Embryonic facial prominence (tissue), 1 donor: Measurements from ENCODE around the gene MCM10.
"Not testable (repeated sequence)": the region's sequence is repeated elsewhere in the genome, so short reads cannot be mapped to it uniquely, and the experiment has no call there.

ENCODE experiments used
- DNase-seq: peaks from one replicate; pipeline ENCODE4 v3.0.0-alpha.2; 2016; ENCODE audit errors: extremely low spot score

Gene MCM10

GRCh38 chr10:13221572-13221971 is 60.2 kb downstream of the MCM10 start:
- no peak for DNase-seq

DNA sequence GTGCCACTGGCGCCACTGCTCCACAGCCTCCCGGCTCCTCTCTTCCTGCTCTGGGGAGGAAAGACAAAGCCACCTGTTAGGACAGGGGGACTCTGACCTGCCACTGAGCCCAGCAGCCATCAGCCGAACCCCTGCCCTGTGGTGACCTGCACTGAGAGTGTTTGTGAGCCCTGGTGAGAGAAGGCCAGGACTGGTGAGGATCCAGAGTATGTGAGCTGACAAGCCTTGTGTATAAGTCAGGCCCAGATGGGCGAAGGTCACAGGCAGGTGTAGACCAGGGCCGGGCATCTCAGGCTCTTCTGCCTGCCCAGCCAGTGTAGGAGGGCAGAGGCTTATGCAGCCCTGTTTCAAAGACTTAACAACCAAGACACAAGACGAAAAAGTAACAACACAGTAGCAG is 60.8 kb downstream of the MCM10 start:
- no peak for DNase-seq

DNA sequence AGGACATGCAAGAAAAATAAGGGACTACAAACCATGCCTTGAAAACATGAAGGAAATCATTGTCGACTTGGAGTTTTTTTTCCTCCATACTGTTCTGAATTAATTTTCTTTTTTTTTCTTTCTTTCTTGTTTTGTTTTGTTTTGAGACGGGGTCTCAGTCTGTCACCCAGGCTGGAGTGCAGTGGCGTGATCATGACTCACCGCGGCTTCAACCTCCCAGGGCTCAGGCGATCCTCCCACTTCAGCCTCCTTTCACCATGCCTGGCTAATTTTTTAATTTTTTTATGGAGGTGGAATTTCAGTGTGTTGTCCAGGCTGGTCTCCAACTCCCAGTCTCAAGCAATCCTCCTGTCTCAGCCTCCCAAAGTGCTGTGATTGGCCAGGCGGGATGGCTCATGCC is 61.2 kb downstream of the MCM10 start:
- DNase-seq: no peak

GRCh38 chr10:13223241-13223640 is 61.9 kb downstream of the MCM10 start:
- no peak for DNase-seq

DNA sequence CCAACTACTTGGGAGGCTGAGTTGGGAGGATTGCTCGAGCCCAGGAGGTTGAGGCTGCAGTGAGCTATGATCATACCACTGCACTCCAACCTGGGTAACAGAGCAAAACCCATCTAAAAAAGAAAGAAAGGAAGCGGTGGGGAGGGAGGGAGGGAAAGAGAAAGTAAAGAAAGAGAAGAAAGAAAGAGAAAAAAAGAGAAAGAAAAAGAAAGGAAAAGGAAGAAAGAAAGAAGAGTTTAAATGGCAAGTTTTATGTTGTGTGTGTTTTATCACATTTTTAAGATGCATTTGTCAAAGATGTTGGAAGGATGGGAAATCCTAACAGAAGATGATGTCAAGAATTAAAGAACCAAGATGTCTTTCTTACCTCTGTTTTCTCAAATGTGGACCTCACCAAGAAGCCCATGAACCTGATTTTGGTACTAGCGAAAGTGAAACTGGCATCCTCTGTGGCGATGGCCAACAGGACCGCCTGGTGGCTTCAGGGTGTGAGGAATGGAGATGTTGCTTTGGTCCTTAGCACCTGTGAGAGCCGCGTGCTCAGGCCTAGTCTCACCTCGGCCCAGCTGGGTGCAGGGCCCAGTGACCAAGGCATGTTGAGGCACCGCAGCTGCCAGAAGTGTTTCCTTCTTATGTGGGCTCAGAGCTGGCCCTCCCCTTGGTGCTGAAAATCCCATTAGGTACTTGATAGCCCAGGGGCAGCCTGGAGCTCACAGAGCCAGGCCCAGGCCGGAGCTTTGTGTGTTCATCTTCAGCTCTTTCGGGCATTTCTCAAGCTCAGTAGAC is 63.0 kb downstream of the MCM10 start:
- DNase-seq: no peak

DNA sequence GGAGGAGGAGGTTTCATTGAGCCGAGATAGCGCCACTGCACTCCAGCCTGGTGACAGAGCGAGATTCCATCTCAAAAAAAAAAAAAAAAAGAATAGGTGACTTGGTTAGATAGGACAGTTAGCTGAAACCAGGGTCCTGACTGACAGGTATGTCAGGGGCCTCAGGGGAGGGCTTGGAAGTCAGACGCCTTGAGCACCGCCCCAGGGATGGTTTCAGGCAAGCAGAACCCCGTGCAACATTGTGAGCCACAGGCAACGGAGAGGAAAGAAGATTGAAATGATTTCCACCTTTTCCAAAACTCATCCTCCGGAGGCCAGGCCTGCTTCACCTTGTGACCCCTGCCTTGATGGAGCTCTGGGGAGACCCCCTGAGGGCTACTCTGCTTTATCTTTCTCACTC is 64.2 kb downstream of the MCM10 start:
- DNase-seq: no peak

DNA sequence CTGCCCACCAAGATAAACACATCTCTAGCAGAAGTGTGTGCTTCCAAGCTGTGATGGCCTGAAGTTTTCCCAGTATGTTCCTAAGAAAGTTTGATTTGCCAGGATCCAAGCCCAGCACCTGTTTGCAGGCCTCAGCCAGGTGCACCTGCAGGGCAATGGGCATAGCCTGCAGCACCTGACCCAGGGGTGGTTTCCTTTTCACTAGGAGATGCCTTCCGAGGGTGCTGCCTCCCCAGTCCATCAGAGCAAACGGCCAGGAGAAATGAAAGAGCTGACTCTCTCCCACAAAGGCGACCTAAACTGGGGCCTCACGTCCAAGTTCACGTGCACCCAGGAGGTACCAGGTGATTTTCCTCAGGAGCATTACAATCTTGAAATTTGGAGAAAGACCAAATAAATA is 65.7 kb downstream of the MCM10 start:
- no peak for DNase-seq

- no peak for DNase-seq
Observed at GRCh38 chr10:13231190-13231589, 69.8 kb downstream of the MCM10 start.

DNA sequence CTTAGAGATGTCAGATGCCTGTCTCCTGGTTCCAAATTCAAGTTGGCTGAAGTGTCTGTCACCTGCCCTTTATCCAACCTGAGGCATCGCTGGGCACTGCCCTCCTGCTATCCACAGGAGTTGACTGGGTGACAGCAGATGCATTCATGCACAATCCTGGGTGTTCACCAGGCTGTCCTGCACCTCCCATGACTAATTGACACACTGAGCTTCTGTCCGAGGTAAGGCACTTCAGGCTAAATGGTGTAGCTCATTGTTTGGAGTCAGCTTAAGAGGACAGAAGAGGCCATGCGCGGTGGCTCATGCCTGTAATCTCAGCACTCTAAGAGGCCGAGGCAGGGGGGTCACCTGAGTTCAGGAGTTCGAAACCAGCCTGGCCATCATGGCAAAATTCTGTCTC is 70.5 kb downstream of the MCM10 start:
- no peak for DNase-seq

DNA sequence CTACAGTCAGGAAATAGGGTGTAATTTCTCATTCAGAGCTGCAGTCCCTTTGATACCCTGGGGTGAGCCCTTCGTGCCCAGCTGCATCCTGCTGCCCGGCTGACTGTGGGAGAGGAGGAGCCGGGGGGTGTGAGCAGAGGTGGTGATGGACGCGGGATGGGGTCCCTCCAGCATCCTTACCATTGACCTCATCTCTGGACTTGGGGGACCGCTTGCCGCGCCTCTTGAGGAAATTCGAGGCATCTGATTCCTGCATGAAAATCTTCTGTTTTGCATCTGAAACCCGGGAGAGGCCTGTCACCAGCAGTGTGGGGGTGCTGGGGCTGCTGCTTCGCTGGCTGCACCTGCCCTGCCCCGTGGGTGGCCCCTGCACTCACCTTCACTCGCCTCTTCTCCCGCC is 72.0 kb downstream of the MCM10 start:
- DNase-seq: no peak

GRCh38 chr10:13234172-13234571 is 72.8 kb downstream of the MCM10 start, which contains the start of gene UCMA:
Gene UCMA (minus strand): TSS chr10:13234374. CDS start chr10:13234258, 116 bp downstream.
- no peak for DNase-seq

- not testable (repeated sequence) for DNase-seq
Observed at GRCh38 chr10:13234736-13235135, 73.4 kb downstream of the MCM10 start.

GRCh38 chr10:13236638-13237037 is 75.3 kb downstream of the MCM10 start:
- no peak for DNase-seq

DNA sequence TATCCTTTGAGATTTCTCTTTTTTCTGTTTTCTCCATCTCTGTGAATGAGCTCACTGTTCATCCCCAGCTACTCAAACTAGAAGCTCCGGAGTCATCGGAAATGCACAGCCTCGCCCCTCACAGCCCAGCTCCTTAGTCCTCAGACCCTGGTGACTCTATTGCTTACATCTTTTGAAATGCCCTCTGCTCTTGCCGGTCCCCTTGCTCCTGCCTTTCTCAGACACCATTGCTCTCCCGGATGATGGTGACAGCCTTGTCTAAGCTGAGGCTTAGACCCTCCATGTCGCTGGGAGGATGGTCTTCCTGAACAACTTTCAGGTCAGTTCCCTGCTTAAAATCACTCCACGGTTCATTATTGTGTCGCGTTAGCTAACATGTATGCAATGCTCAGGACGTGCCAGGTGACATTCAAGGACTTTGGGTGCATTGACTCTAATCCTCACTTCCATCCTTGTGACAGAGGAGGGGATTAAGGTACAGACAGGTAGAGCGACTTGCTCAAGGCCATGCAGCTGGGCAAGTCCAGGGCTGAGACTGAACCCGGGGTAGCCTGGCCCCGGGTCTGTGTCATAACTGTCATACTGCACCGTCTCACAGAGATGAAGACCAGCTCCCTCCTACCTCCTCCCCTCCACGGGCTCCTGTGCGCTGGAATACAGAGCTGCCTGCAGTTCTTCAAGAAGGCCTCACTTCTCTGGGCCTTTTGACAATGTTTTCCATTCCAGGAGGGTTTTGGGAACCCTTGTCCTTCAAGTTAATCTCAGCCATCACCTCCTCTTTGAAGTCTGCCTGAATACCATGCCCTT is 77.1 kb downstream of the MCM10 start:
- no peak for DNase-seq

- no peak for DNase-seq
Observed at GRCh38 chr10:13239923-13240322, 78.6 kb downstream of the MCM10 start.

DNA sequence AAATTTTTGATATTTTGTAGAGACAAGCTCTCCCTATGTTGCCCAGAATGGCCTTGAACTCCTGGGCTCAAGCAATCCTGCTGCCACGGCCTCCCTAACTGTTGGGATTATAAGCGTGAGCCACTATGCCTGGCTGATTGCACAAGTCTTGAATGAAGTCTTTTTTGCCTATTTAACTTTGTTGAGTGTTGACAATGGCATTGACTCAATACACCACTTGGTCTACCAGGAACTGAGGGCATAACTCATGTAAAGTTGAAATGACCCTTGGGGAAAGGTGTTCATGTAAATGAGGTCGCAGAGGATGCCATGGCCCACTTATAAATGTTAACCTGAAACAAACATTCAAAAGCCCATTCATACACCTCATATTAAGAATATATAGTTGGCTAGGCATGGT is 80.3 kb downstream of the MCM10 start:
- DNase-seq: no peak

DNA sequence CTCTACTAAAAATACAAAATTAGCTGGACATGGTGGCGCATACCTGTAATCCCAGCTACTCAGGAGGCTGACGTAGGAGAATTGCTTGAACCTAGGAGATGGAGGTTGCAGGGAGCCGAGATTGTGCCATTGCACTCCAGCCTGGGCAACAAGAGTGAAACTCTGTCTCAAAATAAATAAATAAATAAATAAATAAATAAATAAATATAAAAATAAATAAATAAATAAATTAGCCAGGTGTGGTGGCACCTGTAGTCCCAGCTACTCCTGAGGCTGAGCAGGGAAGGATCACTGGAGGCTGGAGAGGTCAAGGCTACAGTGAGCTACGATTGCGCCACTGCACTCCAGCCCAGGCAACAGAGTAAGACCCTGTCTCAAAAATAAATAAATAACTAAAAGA is 80.9 kb downstream of the MCM10 start:
- not testable (repeated sequence) for DNase-seq

GRCh38 chr10:13247246-13247645 is 85.9 kb downstream of the MCM10 start:
- no peak for DNase-seq

- no peak for DNase-seq
Observed at GRCh38 chr10:13247784-13248183, 86.4 kb downstream of the MCM10 start.

DNA sequence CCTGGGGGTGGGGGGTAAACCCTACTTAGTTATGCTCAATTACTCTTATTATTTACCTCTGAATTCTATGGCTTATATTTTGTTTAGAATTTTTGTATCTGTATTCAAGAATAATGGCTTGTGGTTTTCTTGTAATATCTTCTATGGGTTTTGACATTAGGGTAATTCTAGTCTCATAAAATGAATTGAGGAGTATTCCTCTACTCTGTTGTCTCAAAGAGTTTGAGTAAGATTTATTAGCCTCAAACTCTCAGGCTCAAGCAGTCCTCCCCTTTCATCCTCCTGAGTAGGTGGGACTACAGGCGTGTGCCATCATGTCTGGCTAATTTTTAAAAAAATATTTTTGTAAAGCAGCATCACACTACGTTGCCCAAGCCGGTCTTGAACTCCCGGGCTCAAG is 92.4 kb downstream of the MCM10 start:
- DNase-seq: no peak

DNA sequence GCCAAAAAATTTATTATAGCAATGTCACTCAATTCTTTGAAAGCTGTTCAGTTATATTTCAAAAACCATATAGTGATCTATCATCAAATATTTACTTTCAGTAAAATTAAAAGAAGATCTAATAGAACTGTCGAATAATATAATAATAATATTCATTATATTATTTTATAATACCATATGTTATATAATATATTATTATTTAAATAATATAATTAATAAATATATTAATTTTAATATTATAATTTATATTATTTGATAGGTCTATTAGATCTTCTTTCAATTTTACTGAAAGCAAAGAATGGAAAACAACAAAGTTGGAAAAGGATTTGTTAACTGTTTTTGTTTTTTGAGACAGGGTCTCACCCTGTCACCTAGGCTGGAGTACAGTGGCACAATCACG is 95.3 kb downstream of the MCM10 start:
- no peak for DNase-seq

DNA sequence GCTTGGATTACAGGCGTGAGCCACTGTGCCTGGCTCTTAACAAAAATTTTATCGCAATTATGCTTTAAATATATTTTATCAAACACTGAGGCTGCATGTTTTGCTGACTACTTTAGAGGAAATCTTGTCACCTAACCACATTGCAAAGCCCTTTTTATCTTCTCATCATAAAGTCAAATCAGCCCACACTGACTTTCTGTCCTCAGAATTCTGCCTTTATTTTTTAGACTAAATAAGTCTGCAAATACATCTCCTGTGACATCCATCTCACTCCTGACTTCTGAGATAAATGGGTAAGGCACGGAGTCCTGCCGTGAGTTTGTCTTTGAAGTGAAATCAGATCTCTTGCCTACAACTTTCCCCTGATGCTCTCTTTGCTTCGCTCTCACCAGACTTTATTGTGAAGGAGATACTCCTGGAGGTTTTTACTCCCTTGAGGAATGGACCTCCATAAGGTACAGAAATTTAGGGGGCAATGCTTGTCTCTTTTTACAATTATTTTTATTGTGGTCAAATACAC is 96.3 kb downstream of the MCM10 start:
- no peak for DNase-seq
